Activated T-helper 1 cell treated with Interleukin-2 at 50 U/mL for 16 hours (primary cell): ENCODE results near the gene USP11.

Source experiments
- DNase-seq: peaks from one replicate; pipeline ENCODE4 v3.0.0-alpha.2; 2020; ENCODE audit warnings: low read depth

USP11 gene

DNA sequence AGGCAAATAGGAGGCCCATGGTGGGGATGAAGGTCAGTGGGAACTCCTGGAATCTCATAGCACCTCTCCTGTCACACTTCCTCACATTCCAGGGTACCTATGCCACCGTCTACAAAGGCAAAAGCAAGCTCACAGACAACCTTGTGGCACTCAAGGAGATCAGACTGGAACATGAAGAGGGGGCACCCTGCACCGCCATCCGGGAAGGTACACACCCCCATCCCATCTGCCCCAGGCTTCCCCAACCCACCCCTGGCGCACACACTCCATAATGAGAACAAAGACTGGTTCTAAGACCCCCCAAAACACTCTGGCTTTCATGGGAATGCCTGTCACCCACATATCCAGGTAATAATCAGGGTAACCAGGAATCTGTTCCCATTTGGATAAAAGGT lies 7.9 kb upstream of the USP11 start:
- no peak for DNase-seq

GRCh38 chrX:47226071-47226470 lies 6.7 kb upstream of the USP11 start:
- DNase-seq, result no peak

GRCh38 chrX:47226531-47227333 lies 6.1 kb upstream of the USP11 start:
- no peak for DNase-seq

GRCh38 chrX:47227334-47227583 lies 5.5 kb upstream of the USP11 start:
- no peak for DNase-seq

DNA sequence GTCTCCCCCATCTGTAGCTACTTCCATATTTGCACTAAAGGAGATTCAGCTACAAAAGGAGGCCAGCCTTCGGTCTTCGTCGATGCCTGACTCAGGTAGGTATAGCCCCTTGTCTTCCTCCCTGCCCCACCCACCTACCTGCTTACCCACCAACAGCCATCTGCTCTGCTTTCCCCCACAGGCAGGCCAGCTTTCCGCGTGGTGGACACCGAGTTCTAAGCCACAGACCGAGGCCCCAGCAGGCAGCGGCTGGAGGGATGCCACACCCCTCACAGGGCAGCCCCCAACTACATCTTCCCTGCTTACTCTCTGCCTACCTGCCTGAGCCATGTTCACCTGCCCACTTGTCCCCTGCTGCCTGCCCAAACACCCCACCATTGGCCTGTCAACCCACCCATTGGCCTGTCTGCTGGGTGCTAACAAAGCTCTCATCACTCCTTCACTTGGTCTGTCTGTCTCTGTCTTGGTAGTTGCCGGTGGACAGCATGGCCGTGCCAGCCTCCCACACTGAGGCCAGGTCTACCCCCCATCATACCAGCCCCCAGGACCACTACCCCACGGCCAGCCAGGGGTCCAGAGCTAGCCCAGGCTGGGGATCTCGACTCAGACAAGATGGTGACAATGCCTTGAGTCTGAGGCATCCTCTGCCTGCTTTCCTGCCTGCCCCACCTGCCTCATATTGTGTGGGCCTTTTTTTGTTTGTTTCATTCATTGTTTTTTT lies 4.1 kb upstream of the USP11 start:
- DNase-seq, result no peak

GRCh38 chrX:47229427-47229826 lies 3.4 kb upstream of the USP11 start:
- DNase-seq, result no peak

DNA sequence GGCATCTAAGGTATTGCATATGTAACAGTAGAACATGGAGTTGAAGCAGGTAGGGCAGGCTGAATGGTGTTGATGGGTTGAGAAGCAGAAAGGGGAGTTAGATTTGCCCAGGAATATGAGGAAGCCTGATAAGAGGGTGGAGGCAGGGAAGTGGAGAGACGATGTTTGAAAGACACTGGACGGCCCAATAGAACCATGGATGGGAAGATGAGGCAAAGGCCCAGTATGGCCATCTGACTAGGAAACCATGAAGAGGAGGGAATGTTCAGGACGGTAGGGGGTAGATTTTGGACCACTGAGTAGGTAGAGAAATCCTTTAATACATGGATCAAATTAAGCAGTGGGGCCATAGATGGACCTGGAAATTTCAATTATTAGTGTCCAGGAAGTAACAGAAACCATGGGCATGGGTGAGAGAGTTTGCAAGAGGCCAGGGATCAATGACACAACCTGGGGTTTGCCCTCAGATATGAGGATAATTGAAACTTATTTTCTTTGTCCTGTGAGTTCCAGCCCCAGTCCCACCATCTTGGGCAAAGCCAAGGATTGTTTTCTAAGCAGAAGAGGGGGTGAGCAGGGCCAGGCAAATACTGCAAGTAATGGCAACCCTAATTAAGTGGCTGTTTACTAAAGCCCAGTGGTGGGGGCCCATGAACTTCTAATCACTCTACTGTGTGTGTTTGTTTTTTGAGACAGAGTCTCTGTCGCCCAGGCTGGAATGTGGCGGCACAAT lies 2.5 kb upstream of the USP11 start:
- DNase-seq, result no peak

GRCh38 chrX:47231167-47231566 lies 1.6 kb upstream of the USP11 start:
- no peak for DNase-seq

DNA sequence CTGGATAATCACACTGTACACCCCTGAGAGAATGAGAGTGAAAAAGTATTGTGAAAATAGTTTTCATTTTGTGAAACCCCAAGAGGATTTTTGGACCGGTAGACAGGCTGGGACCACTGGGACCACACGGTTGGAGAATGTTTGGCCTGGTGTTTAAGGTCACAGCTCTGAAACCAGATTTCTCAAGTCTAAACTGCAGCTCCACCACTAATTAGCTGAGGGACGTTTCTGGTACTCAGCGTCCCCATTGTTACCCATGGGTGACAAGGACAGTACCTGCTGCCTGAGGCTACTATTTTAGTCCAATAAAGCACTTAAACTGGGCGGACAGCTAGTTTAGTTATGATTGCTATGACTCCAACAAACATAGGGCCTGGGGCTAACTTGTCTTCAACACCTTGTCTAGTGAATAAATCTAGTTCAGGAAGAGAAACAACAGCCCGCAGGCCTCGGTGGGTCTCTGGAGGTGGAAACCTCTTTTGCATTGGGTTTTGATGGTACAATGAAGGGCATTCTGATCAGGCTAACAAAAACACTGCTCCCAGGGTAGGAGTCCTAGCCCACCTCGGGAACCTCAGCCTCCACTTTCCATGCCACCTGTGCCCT lies 509 bp upstream of the USP11 start:
- no peak for DNase-seq

- DNase-seq, result peak; percentile 91
These were observed 714 bp downstream of the USP11 start for GRCh38 chrX:47233333-47234113.

GRCh38 chrX:47234583-47234982 lies 1.8 kb downstream of the USP11 start:
- DNase-seq, result no peak

DNA sequence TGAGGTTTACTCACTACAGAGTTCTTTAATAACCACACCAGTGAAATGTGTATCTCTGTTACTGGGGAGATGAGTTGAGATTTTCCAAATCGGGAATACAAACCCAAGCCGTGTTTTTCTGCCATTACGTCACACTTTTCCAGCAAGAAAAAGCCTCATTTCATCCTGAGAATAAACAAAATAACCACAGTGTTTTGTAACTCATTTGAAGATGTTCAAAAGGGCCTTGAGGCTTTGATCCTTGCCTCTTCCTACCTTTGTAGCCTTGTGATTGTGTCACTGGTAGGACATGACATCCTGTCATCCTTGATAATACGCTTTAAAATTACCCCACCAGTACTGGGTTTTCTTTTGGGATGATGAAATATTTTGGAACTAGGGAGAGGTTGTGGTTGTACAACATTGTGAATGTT lies 2.9 kb downstream of the USP11 start:
- no peak for DNase-seq

DNA sequence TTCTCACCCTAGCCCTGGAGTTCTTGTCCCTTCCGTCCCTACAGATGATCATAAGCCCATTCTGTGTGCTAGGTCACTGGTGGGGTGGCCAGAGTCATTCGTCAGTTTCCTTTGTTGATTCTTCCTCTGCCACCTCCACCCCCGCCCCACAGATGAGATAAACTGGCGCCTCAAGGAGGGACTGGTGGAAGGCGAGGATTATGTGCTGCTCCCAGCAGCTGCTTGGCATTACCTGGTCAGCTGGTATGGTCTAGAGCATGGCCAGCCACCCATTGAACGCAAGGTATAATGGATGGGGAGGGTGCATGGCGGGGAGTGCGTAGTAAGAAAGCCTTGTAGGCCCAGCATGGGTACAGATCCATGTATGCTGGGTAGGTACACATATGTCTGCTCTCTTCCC lies 6.4 kb downstream of the USP11 start:
- DNase-seq, result no peak

- no peak for DNase-seq
These were observed 7.2 kb downstream of the USP11 start for GRCh38 chrX:47239898-47240545.

GRCh38 chrX:47240619-47241018 lies 7.8 kb downstream of the USP11 start:
- DNase-seq, result no peak

GRCh38 chrX:47241201-47242011 lies 8.6 kb downstream of the USP11 start:
- DNase-seq, result no peak

GRCh38 chrX:47242321-47242720 lies 9.5 kb downstream of the USP11 start:
- DNase-seq, result no peak

GRCh38 chrX:47243351-47243750 lies 10.5 kb downstream of the USP11 start:
- DNase-seq, result no peak

DNA sequence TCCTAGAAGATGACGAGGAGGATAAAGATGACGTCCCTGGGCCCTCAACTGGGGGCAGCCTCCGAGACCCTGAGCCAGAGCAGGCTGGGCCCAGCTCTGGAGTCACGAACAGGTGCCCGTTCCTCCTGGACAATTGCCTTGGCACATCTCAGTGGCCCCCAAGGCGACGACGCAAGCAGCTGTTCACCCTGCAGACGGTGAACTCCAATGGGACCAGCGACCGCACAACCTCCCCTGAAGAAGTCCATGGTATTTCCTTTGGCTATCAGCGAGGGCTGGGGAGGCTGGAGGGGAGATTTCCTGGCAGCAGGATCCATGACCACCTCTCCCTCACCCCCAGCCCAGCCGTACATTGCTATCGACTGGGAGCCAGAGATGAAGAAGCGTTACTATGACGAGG lies 11.9 kb downstream of the USP11 start:
- no peak for DNase-seq

DNA sequence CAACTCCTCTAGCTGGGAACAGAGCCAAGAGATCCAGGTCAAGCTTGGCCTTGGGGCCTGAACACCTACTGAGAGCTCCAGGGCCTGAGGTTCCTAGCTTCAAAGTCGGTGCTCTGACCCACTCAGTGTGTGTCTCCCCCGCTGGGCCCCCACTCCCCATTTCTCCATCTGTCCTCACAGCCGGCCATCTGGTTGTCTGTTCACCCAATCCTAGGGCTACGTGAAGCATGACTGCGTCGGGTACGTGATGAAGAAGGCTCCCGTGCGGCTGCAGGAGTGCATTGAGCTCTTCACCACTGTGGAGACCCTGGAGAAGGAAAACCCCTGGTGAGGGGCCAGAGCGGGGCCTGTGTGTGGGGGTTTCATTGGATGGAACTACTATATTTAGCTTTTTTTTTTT lies 12.3 kb downstream of the USP11 start:
- DNase-seq, result no peak
